Hindlimb muscle (tissue), 1 donor: Measurements from ENCODE around the gene NPEPL1. TPM values are rescaled to one million over a fixed set of nuclear protein-coding genes. Genes with fewer than 3 reads are reported as not detected.
"Not testable (repeated sequence)": the region's sequence is repeated elsewhere in the genome, so short reads cannot be mapped to it uniquely, and the experiment has no call there.

Experiments used
- DNase-seq: peaks from one replicate; pipeline ENCODE4 v3.0.0-alpha.2; 2013
- polyA plus RNA-seq: library from polyadenylated mRNA; unstranded; fragments of 120-200 nt; gene quantifications from one replicate; pipeline ENCODE4 v1.2.1, GENCODE V29; 2013; ENCODE audit not compliant: insufficient read length

Gene NPEPL1
- polyA plus RNA-seq, 1 donor, result 42.6 TPM

GRCh38 chr20:58715391-58715800, 22.8 kb downstream of the NPEPL1 start:
- DNase-seq, result no peak

DNA sequence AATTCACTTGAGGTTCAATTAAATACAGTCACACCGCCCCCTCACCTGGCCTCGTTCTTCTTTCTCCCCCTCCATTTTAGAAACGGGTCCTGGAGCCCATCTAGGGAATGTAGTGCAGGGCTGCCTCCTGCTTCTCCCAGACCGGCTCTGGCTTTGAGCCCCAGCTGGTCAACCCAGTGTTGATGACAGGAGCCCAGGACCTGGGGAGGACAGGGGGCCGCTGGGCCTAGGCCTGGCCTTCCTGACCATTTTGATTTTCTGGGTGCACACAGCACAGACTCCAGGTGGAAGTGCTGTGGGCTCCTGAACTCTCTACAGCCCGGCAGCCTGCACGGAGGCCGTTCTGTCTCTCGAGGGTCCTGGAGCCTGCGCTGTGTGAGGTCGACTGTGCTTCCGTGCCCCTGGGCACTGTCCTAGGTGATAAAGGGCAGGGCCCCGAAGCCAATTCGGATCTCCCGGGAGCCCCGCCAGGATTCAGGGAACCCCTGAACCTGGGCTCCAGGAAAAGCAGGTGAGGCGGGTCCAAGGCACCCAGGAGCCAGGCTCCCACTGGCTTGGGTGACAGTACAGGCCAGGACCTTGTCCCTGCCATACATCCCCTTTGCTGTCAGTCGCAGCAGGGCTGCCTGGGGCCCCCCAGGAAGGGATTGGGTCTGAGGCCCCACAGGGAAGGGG, 23.3 kb downstream of the NPEPL1 start:
- DNase-seq, result no peak

DNA sequence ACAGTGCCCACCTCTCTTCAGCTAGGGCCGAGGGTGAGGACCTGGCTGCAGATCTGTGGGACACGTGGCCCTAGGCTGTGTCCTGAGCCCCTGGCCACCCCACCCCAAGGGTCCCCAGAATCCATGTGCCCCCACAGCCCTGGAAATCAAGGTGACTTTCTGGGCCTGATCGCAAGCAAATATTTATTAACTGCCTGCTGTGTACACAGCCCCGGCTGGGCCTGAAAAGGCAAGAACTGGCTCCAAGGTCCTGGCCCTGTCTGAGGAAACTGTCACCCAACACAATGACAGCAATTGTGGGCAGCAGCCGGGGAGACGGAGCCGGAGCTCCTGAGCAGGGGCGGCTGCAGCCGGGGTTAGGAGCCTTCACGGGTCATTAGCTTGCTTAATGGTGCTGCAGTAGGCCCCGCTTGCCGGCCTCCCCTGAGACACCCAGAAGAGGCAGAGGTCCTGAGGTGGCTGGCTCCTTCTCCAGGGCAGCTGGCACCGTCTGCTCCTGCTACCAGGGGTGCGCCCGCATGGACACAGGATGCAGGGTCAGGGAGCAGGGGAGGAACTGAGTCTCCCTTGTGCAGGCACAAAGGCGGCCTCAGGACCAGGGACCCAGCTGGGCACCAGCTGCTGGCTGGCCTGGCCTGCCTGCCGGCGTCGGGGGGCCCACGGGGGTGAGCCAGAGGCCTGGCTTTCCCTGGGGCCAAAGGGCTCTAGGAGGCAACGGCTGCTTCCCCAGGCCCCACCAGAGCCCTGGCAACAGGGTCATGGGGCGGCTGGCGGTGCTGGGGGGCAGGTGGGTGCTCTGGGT, 24.1 kb downstream of the NPEPL1 start:
- DNase-seq, result no peak

DNA sequence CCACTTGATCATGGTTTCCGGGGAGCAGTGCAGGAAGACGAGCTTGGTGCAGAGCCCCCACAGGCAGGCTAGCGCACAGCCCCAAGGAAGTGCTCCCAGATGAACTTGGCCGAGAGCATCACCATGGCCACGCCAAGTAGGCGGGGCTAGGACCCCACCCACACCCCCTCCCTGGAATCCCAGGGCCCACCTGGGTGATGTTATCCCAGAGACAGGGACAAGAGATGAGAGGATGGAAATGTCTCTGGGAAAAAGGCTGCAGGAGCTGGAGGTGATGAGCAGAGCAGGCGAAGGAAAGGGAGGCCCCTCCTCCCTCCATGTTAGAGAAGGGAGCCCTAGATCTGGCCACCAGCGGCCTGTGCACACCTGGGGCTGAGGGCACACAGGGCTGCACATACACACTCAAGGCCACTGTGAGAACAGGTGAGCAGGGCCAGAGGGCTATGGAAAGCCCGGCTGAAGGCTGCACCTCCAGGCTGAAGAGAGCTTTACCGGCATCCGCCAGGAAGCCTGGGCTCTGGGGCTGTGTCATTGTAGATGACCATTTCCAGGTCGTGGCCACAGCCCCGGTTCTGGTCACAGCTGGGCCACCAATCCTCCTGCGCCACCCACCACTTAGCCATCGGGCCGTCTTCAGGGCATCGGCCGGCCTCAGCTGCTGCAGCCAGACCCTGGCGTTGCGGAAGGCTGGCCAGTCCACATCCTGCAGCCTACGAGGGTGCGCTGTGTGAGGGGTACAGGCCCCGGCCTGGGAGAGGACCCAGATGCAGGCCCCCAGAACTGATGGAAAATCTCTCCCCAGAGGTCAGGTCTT, 24.9 kb downstream of the NPEPL1 start:
- DNase-seq, result no peak

GRCh38 chr20:58718121-58718563, 25.5 kb downstream of the NPEPL1 start:
- DNase-seq, result no peak

DNA sequence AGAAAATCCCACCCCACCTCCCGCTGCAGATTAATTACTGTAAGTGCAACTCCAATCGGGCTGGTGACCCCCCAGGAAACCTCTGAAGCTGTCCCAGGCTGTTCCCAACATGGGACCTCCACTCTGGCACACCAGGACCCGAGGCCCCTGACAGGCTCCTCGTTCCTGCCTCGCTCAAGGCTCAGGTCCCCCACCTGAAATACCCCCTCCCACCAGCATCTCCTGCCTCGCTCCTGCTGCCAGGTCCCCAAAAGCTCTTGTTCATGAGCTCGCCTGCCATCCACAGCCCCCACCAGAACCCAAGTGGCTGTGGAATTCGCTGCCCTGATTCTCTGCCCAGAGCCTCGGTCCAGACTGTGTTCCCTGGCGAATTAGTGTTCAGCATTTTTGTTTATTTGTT, 26.1 kb downstream of the NPEPL1 start:
- DNase-seq, result no peak

DNA sequence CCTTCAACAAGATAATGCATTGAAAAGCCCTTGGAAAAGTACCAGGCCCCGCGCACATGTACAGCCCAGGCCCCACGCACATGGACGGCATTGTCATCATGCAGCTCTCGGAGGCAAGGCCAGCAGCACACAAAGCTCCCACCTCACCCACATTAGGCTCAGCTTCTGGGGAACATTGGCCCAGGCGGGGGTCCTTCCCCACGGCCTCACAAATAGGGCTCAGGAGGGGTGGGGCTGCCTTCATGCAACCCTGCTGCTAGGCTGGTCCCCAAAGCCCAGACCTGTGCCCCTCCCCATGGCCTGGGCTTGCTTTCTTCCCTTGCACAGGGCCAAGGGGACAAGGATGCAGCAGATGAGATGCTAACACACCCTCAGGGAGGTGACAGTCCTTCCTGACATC, 26.7 kb downstream of the NPEPL1 start:
- no peak for DNase-seq

GRCh38 chr20:58719971-58720371, 27.4 kb downstream of the NPEPL1 start:
- no peak for DNase-seq

GRCh38 chr20:58720890-58721289, 28.3 kb downstream of the NPEPL1 start:
- no peak for DNase-seq

DNA sequence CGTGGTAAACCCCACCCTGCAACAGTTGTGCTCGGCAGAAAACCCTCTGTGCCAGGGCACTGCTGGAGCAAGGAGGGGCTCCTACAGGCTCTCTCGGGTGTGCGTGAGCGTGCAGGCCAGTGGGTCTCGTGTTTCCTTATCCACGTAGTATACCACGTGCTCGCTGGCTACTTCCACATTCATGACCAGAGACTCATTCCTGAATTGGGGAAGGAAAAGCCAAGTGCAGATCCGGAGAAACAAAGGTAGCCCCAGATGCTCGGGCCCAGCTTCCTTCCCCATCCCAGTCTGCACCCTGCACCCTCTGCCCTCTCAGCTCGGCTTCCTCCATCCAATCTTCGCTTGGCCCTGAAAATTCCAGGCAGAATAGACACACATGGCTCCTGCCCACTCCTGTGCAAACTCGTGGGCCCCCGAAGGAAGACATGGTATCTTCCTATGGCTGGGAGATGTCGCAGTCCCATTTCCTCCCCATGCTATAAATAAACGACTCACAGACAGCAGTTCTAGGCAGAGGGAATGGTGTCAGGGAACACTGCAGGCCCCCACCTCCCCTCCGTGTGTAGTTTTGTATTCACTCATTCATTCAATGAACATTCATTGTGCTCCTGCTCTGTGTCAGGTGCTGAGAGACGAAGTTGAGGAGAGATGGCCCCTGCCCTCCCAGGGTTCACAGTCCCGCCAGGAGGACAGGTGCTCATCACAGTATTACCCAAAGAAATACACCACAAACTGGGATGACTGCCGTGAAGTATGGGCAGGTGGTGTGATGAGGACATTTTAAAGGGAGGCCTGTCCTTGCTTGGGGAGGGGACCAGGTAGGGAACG, 29.6 kb downstream of the NPEPL1 start:
- DNase-seq, result no peak

DNA sequence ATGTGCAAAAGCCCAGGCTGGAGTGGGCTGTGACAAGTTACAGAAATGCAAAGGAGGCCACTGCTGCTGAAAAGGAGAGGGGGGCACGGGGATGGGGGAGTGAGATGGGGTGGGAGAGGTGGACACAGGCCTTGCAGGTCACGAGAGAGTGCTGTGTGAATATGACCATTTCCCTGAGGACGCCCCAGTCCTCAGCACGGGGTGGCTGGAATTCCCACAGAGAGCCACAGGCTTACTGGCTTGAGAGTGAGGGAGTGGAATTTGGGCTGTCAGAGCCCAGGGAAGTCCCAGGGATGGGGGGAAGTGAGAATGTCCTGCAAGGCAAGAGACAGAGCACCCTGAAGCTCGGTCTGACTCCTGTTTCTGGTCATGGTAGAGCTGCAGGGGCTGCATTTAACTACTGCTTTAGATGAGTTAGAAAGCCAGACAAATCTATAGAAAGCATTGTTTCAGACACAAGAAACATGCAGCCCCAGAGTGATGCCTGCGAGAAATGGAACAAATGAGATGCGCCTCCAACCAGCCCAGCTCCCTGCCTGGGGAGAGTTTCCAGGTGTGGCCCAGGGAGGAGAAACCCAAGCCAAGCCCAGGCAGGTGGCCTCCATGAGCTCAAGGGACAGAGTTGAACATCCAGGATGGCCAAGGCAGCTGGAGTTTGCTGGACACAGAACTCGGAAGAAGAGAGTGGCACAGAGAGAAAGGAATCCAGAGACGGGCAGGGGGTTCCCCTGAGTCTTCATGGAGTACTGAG, 30.5 kb downstream of the NPEPL1 start:
- DNase-seq, result no peak

- DNase-seq, result no peak
Observed at GRCh38 chr20:58723628-58723984, 31.0 kb downstream of the NPEPL1 start.

- DNase-seq, result not testable (repeated sequence)
Observed at GRCh38 chr20:58726156-58726555, 33.6 kb downstream of the NPEPL1 start.

GRCh38 chr20:58731192-58731591, 38.6 kb downstream of the NPEPL1 start:
- no peak for DNase-seq

GRCh38 chr20:58737198-58737597, 44.6 kb downstream of the NPEPL1 start:
- no peak for DNase-seq

- DNase-seq, result no peak
Observed at GRCh38 chr20:58740356-58741308, 48.0 kb downstream of the NPEPL1 start.

GRCh38 chr20:58741384-58741783, 48.8 kb downstream of the NPEPL1 start:
- no peak for DNase-seq

DNA sequence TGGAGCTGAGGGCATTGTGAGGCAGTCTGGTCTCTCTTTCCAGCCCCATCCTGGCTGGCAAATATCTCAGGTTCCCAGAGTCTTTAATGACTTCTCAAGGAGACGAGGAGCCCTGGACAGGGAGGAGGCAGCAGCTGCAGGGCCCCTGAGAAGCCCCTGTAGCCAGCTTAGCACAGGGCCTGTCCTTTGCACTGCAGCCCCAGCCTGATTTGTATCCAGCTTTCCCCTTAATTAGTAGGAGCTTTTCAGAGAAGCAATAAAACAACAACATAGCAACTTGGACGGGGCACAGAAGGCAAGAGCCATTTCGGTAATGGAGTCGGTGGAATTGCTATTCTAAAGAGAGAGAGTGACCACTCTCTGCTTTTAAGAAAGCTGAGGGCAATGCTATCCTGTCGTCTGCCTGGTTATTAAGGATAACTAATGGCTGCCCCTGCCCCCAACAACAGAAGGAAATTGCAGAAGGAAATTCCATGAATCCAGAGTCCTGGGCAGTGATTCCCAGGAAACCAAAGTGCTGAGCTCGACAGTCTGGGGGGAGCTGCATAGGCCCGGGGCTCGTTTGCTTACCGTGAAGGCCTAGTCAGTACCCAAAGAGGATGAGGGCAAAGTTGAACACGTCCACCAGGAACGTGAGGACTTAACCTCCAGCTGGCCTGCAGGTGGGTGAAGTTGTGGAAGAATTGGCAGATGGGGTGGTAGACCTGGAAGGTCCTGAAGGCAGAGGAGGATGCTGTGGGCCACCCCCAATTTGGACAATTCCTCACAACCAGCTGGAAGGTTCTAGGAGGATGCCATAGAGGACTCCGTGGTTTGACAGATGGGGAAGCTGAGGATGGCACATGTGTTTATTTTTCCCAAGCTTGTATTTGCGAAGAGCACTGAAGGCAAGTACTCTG, 50.3 kb downstream of the NPEPL1 start:
- DNase-seq, result no peak

DNA sequence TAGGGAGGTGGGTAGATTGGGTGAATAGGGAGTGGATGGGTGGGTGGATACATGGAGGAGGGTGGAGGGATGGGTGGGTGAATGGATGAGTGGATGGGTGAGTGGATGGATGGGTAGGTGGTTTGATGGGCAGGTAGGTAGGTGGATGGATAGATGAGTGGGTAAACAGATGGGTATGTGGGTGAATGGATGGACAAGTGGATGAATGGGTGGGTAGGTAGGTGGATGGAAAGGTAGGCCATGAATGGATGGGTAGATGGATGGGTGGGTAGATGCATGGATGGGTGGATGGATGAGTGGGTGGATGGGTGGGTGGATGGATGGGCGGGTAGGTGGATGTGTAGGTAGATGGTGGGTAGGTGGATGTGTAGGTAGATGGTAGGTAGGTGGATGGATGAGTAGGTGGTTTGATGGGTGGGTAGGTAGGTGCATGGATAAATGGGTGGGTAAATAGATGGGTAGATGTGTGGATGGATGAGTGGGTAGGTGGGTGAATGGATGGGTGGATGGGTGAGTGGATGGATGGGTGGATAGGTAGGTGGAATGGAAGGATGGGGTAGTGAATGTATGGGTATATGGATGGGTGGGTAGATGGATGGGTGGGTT, 51.4 kb downstream of the NPEPL1 start:
- DNase-seq, result no peak
